Activated naive CD4-positive, alpha-beta T cell (primary cell): Measurements from ENCODE around the gene B3GNT7.
"Not testable (repeated sequence)": the region's sequence is repeated elsewhere in the genome, so short reads cannot be mapped to it uniquely, and the experiment has no call there.

Experiments
- DNase-seq, 4 experiments: peaks; one replicate each; lab custom pipeline; 2025; lab: John Stamatoyannopoulos, UW

The B3GNT7 gene

GRCh38 chr2:231427116-231427515 lies 31.6 kb downstream of the B3GNT7 start:
- no peak for DNase-seq

DNA sequence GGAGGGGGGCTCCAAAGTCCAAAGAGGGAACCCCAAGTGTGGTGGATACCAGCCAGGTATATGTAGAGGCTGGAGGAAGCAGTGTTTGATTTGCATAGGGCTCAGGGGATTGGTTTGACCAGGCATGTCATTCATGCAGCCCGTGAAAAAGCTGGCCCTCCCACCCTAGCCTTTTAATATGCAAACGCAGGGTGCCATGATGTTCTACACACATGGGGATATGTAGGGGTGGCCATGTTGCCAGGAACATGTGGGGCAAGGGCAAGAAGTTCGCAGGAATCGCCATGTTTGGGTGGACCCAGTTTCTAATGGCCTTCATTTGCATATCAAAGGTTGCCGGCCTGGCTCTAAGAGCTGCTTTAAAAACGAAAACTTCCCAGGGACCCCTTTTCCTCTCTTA lies 33.6 kb downstream of the B3GNT7 start:
- no peak for DNase-seq

DNA sequence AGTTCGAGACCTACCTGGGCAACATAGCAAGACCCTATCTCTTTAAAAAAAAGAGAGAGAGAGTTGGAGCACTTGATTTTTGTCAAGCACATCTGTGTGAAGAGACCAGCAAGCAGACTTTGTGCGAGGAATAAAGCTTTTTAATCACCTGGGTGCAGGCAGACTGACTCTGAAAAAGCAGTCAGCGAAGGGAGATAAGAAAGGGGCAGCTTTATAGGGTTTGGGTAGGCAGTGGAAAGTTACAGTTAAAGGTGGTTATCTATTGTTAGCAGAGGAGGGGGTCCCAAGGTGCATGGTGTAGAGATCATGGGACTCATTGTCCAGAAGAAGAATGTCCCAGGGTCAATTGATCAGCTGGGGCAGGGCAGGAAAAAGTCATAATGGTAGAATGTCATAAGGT lies 34.4 kb downstream of the B3GNT7 start:
- DNase-seq: no peak

- DNase-seq: not testable (repeated sequence)
These were observed 34.9 kb downstream of the B3GNT7 start for GRCh38 chr2:231430437-231430836.

DNA sequence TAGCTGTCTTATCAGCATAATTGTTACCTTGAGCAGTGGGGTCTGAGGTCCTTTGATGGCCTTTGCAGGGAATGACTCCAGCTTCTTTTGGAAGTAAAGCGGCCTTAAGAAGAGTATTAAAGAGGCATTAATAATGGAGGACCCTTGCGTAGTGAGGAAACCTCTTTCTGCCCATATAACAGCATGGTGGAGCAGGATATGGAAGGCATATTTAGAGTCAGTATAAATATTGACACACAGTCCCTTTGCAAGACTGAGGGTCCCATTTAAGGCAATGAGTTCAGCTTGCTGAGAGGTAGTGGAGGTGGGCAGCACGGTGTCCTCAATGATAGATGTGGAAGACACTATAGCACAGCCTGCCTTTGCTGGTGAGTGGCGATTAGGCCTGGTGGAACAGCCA lies 36.1 kb downstream of the B3GNT7 start:
- DNase-seq: no peak

DNA sequence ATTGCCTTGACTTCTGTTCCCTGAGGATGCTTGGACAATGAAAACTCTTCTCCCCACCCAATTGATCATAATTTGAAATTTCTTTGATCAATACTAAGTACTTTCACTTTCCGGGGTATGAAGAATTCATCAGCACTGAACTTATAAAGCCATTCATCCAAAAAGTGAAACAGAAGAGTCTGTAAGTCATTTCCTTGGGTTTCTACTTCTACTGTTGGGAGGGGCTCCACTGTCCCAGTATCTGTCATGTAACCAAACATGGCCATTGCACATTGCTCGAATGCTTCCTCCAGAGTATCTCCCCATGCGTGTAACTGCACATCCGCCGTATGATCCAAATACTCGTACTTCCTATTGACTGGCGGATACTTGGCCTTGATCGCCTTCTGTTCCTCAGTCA lies 38.5 kb downstream of the B3GNT7 start:
- DNase-seq: no peak

GRCh38 chr2:231436957-231437356 lies 41.4 kb downstream of the B3GNT7 start:
- no peak for DNase-seq

DNA sequence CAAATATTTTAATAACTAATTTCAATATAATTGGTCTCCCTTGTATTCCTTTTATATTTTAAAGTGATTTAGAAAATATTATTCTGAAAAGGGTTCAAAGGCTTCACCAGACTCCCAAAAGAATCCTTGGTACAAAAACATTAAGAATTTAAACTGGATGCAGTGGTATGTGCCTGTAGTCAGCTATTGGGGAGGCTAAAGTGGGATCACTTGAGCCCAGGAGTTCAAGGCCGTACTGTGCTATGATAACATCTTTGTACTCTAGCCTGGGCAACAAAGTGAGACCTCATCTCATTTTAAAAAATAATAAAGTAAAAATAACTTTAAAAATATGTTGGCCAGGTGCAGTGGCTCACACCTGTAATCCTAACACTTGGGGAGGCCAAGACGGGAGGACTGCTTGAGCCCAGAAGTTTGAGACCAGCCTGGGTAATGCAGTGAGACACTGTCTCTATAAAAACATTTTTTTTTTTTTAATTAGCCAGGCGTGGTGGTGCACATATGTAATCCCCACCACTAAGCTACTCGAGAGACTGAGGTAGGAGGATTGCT lies 54.1 kb downstream of the B3GNT7 start:
- DNase-seq: no peak

DNA sequence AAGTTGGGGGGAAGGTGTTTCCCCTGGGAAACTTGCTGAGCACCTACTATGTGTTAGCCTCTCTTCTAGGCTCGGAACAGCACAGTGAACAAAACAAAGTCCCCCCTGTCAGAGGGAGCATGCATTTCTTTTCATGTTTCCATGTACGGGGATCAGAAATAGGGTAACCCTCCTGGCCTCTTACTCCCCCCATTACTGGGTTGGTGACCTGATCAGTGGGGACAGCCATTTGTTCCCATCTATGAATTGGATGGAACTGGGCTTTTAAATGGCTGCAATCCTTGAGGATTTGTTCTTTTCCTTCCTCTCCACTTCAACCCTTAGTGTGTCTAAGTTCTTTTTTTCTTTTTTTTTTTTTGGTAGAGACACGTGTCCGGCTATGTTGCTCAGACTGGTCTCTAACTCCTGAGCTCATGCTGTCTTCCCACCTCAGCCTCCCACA lies 55.1 kb downstream of the B3GNT7 start:
- no peak for DNase-seq
